GM19239 (cell line): Measurements from ENCODE around the gene ITGA4.
"Not testable (repeated sequence)": the region's sequence is repeated elsewhere in the genome, so short reads cannot be mapped to it uniquely, and the experiment has no call there.

Source experiments
- DNase-seq: peaks from one replicate; pipeline ENCODE4 v3.0.0; 2011; ENCODE audit warnings: low spot score; ENCODE audit not compliant: insufficient read length
- FAIRE-seq: peaks from 2 replicates; lab custom pipeline; 2011; peaks lifted over from hg19 to GRCh38; lab: Jason Lieb, UNC

The ITGA4 gene

DNA sequence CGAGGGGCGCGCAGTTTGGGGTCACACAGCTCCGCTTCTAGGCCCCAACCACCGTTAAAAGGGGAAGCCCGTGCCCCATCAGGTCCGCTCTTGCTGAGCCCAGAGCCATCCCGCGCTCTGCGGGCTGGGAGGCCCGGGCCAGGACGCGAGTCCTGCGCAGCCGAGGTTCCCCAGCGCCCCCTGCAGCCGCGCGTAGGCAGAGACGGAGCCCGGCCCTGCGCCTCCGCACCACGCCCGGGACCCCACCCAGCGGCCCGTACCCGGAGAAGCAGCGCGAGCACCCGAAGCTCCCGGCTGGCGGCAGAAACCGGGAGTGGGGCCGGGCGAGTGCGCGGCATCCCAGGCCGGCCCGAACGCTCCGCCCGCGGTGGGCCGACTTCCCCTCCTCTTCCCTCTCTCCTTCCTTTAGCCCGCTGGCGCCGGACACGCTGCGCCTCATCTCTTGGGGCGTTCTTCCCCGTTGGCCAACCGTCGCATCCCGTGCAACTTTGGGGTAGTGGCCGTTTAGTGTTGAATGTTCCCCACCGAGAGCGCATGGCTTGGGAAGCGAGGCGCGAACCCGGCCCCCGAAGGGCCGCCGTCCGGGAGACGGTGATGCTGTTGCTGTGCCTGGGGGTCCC is at the start of gene ITGA4:
Gene ITGA4 (plus strand): TSS at position 266 of the 620 bp plus-strand sequence. CDS start 269 bp downstream, at position 535.
- DNase-seq (peak; percentile 28), FAIRE-seq (no peak)

DNA sequence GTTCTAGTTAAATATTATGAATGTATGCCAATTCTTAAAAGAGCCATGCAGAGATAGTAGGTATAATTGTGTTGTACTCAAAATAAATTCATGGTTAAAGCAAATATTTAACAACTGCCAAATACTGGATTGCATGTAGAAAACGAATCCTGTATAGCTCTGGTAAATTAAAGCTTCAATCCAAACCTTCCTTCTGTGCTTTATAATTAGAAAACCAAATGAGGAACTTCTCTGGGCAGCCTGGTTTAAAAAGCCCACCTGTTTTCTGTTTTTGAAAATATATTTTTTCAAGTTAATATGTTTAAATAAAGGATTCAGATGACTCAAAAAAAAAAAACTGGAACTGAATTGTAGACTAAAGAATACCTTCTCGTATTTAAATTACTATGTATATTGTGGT is 48.3 kb upstream of the ITGA4 start:
- no peak for FAIRE-seq
- no peak for DNase-seq

DNA sequence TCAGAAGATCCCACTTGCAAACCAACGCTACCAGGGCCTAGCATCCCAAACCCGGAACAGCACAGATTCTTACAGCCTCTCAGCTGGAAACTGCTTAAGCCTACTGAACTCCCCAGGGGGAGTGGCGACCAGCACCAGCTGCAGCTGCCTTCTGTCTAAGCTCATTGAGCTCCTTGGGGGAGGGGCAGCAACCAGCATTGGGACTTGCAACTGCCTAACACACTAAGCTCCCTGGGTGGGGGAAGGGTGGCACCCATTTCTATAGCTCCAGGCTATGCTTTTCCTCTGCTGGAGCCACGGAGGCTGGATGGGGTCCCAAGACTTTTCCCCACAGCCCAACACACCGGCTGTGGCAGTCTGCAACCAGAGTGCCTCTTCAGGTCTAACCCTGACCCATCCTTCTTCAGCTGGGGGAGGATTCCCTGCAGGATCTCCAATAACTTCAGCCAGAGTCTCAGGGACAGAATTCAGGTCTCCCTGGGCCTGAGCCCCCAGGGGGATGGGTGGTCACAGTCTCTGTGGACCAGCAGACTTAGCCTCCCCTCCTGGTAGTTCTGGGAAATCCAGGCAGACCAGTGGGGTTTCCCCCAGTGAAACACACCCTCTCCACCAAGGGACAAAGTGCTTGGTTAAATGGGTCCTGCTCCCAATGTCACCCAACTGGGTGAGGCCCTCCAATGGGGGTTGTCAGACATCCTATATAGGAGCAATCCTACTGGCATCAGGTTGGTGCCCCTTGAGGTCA is 45.9 kb upstream of the ITGA4 start:
- DNase-seq (no peak), FAIRE-seq (peak; percentile 95)

- FAIRE-seq (no peak), DNase-seq (no peak)
Measured at GRCh38 chr2:181419129-181419855, 37.9 kb upstream of the ITGA4 start.

DNA sequence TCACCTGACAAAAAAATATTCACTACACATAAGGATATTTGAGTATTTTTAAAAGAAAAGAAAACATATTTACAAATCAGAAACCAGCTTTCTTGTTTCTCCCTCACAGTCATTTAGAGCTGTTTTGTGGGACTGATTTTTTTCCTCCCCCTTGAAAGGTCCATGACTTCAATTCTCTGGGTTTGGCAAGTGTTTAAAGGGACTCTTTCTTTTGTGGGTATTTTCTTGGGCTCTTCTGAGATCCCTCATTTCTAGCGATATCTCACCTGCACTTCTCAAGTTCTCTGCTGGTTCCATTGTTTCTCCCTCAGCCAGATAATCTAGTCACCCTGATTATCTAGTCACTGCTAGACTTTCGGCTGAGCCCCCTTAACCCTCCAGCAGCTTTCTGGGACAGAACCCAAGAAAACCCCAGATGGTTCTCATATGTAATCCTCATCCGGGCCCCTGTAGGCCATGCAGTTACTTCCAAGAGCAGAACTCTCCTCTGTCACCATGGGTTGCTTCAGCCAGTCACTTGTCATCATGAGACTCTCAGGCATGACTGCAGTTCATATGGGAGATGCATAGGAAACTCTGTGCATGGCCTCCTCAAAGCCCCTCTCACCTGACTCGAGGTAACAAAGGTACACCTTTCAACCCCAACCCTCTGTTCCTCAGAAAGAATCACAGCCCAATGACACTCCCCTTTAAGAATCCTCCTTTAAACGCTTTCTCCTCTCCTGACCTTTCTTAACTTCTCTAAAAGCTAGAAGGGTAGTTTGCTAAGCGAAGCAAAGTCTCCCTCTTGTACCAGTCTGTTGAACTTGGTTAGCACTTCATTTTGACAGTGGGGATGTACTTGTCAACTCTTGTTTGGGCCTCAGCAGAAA is 36.7 kb upstream of the ITGA4 start:
- FAIRE-seq, result peak; percentile 89

DNA sequence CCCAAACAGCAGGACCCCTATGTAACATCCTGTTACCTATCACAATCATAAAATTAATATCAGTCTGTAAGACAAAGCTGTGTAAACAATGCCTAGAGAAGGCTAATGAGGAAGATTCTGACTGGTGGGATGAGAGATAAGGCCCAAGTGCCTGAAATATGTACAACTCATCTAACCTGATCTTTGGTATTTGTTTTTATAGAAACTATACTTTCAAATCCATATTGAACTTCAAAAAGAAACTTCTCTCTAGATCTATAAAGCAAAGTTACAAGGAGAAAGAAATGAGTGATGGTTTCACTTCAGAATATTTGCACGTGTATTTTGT is 36.1 kb upstream of the ITGA4 start:
- peak; percentile 37 for FAIRE-seq
- no peak for DNase-seq

More for the DNA sequence above, 36.7 kb upstream of the ITGA4 start:
- DNase-seq, result no peak

- DNase-seq (no peak), FAIRE-seq (peak; percentile 77)
Measured at GRCh38 chr2:181421464-181421863, 35.7 kb upstream of the ITGA4 start.

DNA sequence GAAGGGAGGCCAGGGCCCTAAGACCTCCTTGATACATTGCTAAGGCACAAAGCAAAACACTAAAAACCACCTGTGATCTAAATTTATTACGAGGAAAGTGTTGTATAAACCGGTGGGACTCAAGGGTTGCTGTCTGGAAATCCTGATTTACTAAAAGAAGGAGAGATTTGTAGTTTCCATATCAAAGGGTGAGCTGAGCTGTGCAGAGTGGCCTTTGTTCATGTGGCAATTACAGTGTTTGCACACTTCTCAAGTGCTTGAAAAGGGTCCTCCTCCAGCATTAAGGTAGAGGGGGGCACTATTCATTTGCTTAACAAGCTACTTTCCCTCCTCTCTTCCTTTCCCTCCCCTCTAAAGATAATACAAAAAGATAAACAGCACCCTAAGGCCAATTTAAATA is 30.5 kb upstream of the ITGA4 start:
- DNase-seq (no peak), FAIRE-seq (no peak)

- peak; percentile 40 for FAIRE-seq
- DNase-seq, result no peak
Measured at GRCh38 chr2:181430406-181431118, 26.6 kb upstream of the ITGA4 start.

- DNase-seq (no peak), FAIRE-seq (no peak)
Measured at GRCh38 chr2:181431674-181432073, 25.5 kb upstream of the ITGA4 start.

DNA sequence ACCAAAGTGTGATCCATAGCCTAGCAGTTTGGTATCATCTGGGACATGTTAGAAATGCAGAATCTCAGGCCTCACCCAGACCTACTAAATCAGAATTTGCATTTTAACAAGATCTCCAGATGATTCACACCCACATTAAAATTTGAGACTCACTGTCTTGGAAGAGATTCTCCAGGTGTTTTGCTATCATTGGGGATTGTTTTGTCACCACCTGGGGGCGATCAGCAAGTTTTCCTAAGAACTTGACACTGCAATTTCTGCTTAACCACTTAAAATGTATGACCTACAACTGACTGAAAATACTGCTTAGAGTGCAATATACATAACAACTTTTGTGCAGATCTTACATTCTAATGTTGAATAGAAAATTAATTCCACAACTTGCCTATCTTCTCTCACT is 18.9 kb upstream of the ITGA4 start:
- FAIRE-seq, result peak; percentile 18

DNA sequence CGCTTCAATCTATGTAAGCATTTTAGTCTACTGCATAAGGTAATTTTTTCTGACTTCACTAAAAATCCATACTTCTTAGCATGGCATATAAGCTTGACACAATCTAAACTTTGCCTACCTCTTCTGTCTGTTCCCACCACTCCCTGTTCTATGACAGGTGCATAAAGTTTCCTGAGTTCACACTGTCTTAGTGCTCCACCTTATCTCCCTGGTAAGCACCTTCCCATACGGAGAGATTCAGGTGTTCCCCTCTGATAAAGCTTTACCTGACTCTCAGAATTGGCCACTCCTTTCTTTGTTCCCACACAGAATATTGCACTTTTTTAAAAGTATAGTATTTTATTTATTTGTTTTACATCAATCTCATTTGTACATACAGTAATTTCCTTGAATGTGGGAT is 16.8 kb upstream of the ITGA4 start:
- FAIRE-seq (no peak), DNase-seq (no peak)

More for the DNA sequence above, 18.9 kb upstream of the ITGA4 start:
- DNase-seq, result no peak

- FAIRE-seq (no peak), DNase-seq (no peak)
Measured at GRCh38 chr2:181440919-181441318, 16.3 kb upstream of the ITGA4 start.

DNA sequence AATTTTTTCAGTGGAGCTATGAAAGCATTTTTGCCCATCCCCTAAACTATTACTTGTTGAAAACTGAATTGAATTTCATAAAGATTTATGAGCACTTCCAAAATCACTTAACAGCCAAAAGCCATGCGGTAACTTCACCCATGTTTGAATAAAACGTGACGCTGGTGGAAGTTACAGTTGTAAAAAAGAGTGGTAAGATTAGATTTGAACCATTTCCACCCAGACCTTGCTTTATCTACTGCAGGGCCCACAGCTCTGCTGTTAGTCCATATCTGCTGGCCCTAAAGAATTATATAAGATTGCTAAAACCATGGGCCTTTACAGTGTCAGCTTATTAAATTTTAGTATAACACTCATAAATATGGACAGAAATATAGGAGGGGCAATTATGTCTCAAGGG is 15.5 kb upstream of the ITGA4 start:
- DNase-seq (no peak), FAIRE-seq (no peak)

DNA sequence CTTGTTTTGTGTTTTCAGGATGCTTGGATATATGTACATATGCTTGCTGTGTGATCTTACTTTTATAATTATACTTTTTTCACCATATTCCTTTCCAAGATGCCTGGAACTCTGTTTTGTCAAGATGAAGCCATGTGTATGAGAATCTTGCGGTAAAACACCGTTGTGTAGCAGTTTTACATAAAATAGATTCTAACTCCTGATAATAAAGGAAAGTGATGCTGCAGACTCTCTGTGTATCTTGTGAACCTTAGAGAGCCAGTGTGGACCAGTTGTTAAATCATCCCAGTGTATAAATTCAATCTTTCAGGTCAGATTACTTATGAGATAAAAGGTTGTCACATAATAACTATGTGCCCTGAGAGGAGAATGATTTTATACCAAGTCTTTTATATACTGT is 12.5 kb upstream of the ITGA4 start:
- DNase-seq (no peak), FAIRE-seq (peak; percentile 11)

GRCh38 chr2:181446985-181447384 is 10.2 kb upstream of the ITGA4 start:
- no peak for DNase-seq
- peak; percentile 23 for FAIRE-seq

GRCh38 chr2:181449278-181449677 is 7.9 kb upstream of the ITGA4 start:
- FAIRE-seq, DNase-seq: not testable (repeated sequence)

- no peak for DNase-seq
- FAIRE-seq, result peak; percentile 4
Measured at GRCh38 chr2:181454686-181455450, 2.3 kb upstream of the ITGA4 start.

- peak; percentile 19 for DNase-seq
- FAIRE-seq, result peak; percentile 100
Measured at GRCh38 chr2:181456660-181457120, 496 bp upstream of the ITGA4 start.
